Adipocyte (in vitro differentiated cells): Measurements from ENCODE around the gene ZFR.
"Not testable (repeated sequence)": the region's sequence is repeated elsewhere in the genome, so short reads cannot be mapped to it uniquely, and the experiment has no call there.

ENCODE experiments used
- DNase-seq: peaks from one replicate; pipeline ENCODE4 v3.0.0-alpha.2; 2015; ENCODE audit warnings: low read depth
- H3K27me3 ChIP-seq: replicated peaks from 2 replicates; pipeline ENCODE4 v1.7.0; 2013; ENCODE audit warnings: mild to moderate bottlenecking, low read length, moderate library complexity; ENCODE audit not compliant: control insufficient read depth, insufficient read depth
- H3K36me3 ChIP-seq: 2 replicates; pipeline ENCODE4 v1.7.0; 2013; ENCODE audit warnings: low read length, mild to moderate bottlenecking, moderate library complexity; ENCODE audit not compliant: control insufficient read depth, insufficient read depth, severe bottlenecking
- H3K4me1 ChIP-seq: 2 replicates; pipeline ENCODE4 v1.7.0; 2013; ENCODE audit warnings: mild to moderate bottlenecking, low read length, moderate library complexity; ENCODE audit not compliant: control insufficient read depth, insufficient read depth
- H3K4me3 ChIP-seq: 2 replicates; pipeline ENCODE4 v1.7.0; 2013; ENCODE audit warnings: mild to moderate bottlenecking, low read length, moderate library complexity
- H3K9ac ChIP-seq: 2 replicates; pipeline ENCODE4 v1.7.0; 2013; ENCODE audit warnings: mild to moderate bottlenecking, low read length, moderate library complexity
- H3K9me3 ChIP-seq: 2 replicates; pipeline ENCODE4 v1.7.0; 2013; ENCODE audit warnings: mild to moderate bottlenecking, low read length, moderate library complexity; ENCODE audit not compliant: control insufficient read depth

The ZFR gene

GRCh38 chr5:32317041-32317440 is 127.5 kb downstream of the ZFR start:
- H3K27me3 ChIP-seq, result no peaks in the 10 kb centered on the region
- DNase-seq, result no peak
- no peak overlapping the region for H3K9ac ChIP-seq

GRCh38 chr5:32315221-32316014 is 129.1 kb downstream of the ZFR start:
- Histone ChIP-seq H3K9me3 (no peaks in the 10 kb centered on the region), H3K27me3 (no peaks in the 10 kb centered on the region), H3K4me1 (peaks cover 10% of the 10 kb centered on the region), H3K4me3 (no peak overlapping the region), H3K36me3 (no peaks in the 10 kb centered on the region), H3K9ac (no peak overlapping the region)
- DNase-seq, result no peak

More at GRCh38 chr5:32317041-32317440, 127.5 kb downstream of the ZFR start:
- H3K36me3 ChIP-seq, result no peaks in the 10 kb centered on the region
- H3K4me3 ChIP-seq, result no peak overlapping the region
- peaks cover 6% of the 10 kb centered on the region for H3K9me3 ChIP-seq
- H3K4me1 ChIP-seq, result no peaks in the 10 kb centered on the region

- Histone ChIP-seq H3K27me3 (no peaks in the 10 kb centered on the region), H3K4me1 (peaks cover 17% of the 10 kb centered on the region), H3K36me3 (no peaks in the 10 kb centered on the region), H3K9me3 (no peaks in the 10 kb centered on the region), H3K4me3 (no peak overlapping the region), H3K9ac (no peak overlapping the region)
- no peak for DNase-seq
Observed at GRCh38 chr5:32314658-32315057, 129.9 kb downstream of the ZFR start.

- H3K36me3 ChIP-seq, H3K9ac ChIP-seq, DNase-seq, H3K4me3 ChIP-seq, H3K27me3 ChIP-seq, H3K9me3 ChIP-seq: not testable (repeated sequence)
- H3K4me1 ChIP-seq, result peaks cover 22% of the 10 kb centered on the region
Observed at GRCh38 chr5:32314152-32314488, 130.4 kb downstream of the ZFR start.

- H3K4me3 ChIP-seq, result peak within 1 kb of the TSS; percentile 90
- no peaks in the 10 kb centered on the region for H3K9me3 ChIP-seq
- H3K27me3 ChIP-seq, result no peaks in the 10 kb centered on the region
- peaks cover 32% of the 10 kb centered on the region for H3K4me1 ChIP-seq
- H3K9ac ChIP-seq, result peak within 1 kb of the TSS; percentile 92
- peak; percentile 100 for DNase-seq
- no peaks in the 10 kb centered on the region for H3K36me3 ChIP-seq
Observed at GRCh38 chr5:32312595-32313332, 131.8 kb downstream of the ZFR start, which contains the start of gene MTMR12. Gene MTMR12 (minus strand): TSS chr5:32312939. CDS start chr5:32312838, 101 bp downstream.

- Histone ChIP-seq H3K27me3 (no peaks in the 10 kb centered on the region), H3K9ac (peak overlapping the region; percentile 92), H3K9me3 (no peaks in the 10 kb centered on the region), H3K4me1 (peaks cover 32% of the 10 kb centered on the region), H3K4me3 (peak overlapping the region; percentile 84), H3K36me3 (no peaks in the 10 kb centered on the region)
- peak; percentile 84 for DNase-seq
Observed at GRCh38 chr5:32312197-32312594, 132.3 kb downstream of the ZFR start.

- no peaks in the 10 kb centered on the region for H3K36me3 ChIP-seq
- no peaks in the 10 kb centered on the region for H3K9me3 ChIP-seq
- DNase-seq, result peak; percentile 50
- H3K4me3 ChIP-seq, result peak overlapping the region; percentile 84
- H3K4me1 ChIP-seq, result peaks cover 32% of the 10 kb centered on the region
- no peaks in the 10 kb centered on the region for H3K27me3 ChIP-seq
- H3K9ac ChIP-seq, result peak overlapping the region; percentile 92
Observed at GRCh38 chr5:32311404-32312196, 132.9 kb downstream of the ZFR start.

GRCh38 chr5:32309761-32310160 is 134.8 kb downstream of the ZFR start:
- DNase-seq, result no peak
- Histone ChIP-seq H3K9me3 (no peaks in the 10 kb centered on the region), H3K9ac (no peak overlapping the region), H3K27me3 (no peaks in the 10 kb centered on the region), H3K4me1 (peaks cover 32% of the 10 kb centered on the region), H3K36me3 (no peaks in the 10 kb centered on the region), H3K4me3 (no peak overlapping the region)

GRCh38 chr5:32308946-32309345 is 135.6 kb downstream of the ZFR start:
- DNase-seq, result peak; percentile 44
- no peaks in the 10 kb centered on the region for H3K9me3 ChIP-seq
- H3K9ac ChIP-seq, result peak overlapping the region; percentile 27
- no peaks in the 10 kb centered on the region for H3K27me3 ChIP-seq
- peaks cover 32% of the 10 kb centered on the region for H3K4me1 ChIP-seq
- H3K36me3 ChIP-seq, result no peaks in the 10 kb centered on the region
- H3K4me3 ChIP-seq, result peak overlapping the region; percentile 53

- no peaks in the 10 kb centered on the region for H3K27me3 ChIP-seq
- no peak for DNase-seq
- H3K9me3 ChIP-seq, result no peaks in the 10 kb centered on the region
- H3K4me3 ChIP-seq, result no peak overlapping the region
- H3K9ac ChIP-seq, result no peak overlapping the region
- H3K4me1 ChIP-seq, result peaks cover 38% of the 10 kb centered on the region
- no peaks in the 10 kb centered on the region for H3K36me3 ChIP-seq
Observed at GRCh38 chr5:32307769-32308194, 136.8 kb downstream of the ZFR start.

GRCh38 chr5:32304622-32305021 is 139.9 kb downstream of the ZFR start:
- Histone ChIP-seq H3K36me3 (no peaks in the 10 kb centered on the region), H3K4me1 (peaks cover 30% of the 10 kb centered on the region), H3K4me3 (no peak overlapping the region), H3K9me3 (no peaks in the 10 kb centered on the region), H3K9ac (no peak overlapping the region), H3K27me3 (no peaks in the 10 kb centered on the region)
- no peak for DNase-seq
